Superior temporal gyrus (tissue), 1 donor: Measurements from ENCODE around the gene UGT1A4.

Experiments used
- DNase-seq: peaks from one replicate; pipeline ENCODE4 v3.0.0-alpha.2; 2016; ENCODE audit errors: extremely low spot score

UGT1A4 gene

GRCh38 chr2:233791151-233791882 is 72.8 kb downstream of the UGT1A4 start:
- DNase-seq, result no peak

GRCh38 chr2:233791883-233792329 is 73.4 kb downstream of the UGT1A4 start:
- DNase-seq, result no peak

- no peak for DNase-seq
Observed at GRCh38 chr2:233792720-233793119, 74.2 kb downstream of the UGT1A4 start.

GRCh38 chr2:233793465-233794127 is 75.1 kb downstream of the UGT1A4 start:
- DNase-seq, result no peak

GRCh38 chr2:233794128-233794658 is 75.7 kb downstream of the UGT1A4 start:
- no peak for DNase-seq

GRCh38 chr2:233795735-233796171 is 77.2 kb downstream of the UGT1A4 start:
- no peak for DNase-seq

- no peak for DNase-seq
Observed at GRCh38 chr2:233796254-233796653, 77.7 kb downstream of the UGT1A4 start.

GRCh38 chr2:233798335-233799086 is 80.0 kb downstream of the UGT1A4 start:
- DNase-seq, result no peak

GRCh38 chr2:233799087-233799665 is 80.6 kb downstream of the UGT1A4 start:
- no peak for DNase-seq

GRCh38 chr2:233799716-233800115 is 81.2 kb downstream of the UGT1A4 start:
- DNase-seq, result no peak

- no peak for DNase-seq
Observed at GRCh38 chr2:233800208-233800607, 81.7 kb downstream of the UGT1A4 start.

GRCh38 chr2:233801357-233802131 is 83.0 kb downstream of the UGT1A4 start:
- peak; percentile 18 for DNase-seq

GRCh38 chr2:233802132-233802815 is 83.7 kb downstream of the UGT1A4 start:
- no peak for DNase-seq

- no peak for DNase-seq
Observed at GRCh38 chr2:233803292-233803911, 84.9 kb downstream of the UGT1A4 start.

- DNase-seq, result no peak
Observed at GRCh38 chr2:233803994-233804393, 85.5 kb downstream of the UGT1A4 start.

- DNase-seq, result no peak
Observed at GRCh38 chr2:233807215-233807865, 88.8 kb downstream of the UGT1A4 start.

GRCh38 chr2:233807966-233808935 is 89.7 kb downstream of the UGT1A4 start:
- no peak for DNase-seq

GRCh38 chr2:233810385-233810784 is 91.8 kb downstream of the UGT1A4 start:
- no peak for DNase-seq
